DMS153 treated with DMSO at 0.1 percent for 48 hours (cell line): ENCODE measurements around the gene PSMA5.
A peak's percentile ranks its signal among the peaks of the same experiment; 100 is the strongest.
"Not testable (repeated sequence)": the region's sequence is repeated elsewhere in the genome, so short reads cannot be mapped to it uniquely, and the experiment has no call there.

Source experiments
- DNase-seq: peaks from one replicate; lab custom pipeline; 2025; ENCODE audit not compliant: unreplicated experiment; lab: John Stamatoyannopoulos, UW

Gene PSMA5

GRCh38 chr1:109433322-109433721 lies 7.1 kb upstream of the PSMA5 start:
- no peak for DNase-seq

DNA sequence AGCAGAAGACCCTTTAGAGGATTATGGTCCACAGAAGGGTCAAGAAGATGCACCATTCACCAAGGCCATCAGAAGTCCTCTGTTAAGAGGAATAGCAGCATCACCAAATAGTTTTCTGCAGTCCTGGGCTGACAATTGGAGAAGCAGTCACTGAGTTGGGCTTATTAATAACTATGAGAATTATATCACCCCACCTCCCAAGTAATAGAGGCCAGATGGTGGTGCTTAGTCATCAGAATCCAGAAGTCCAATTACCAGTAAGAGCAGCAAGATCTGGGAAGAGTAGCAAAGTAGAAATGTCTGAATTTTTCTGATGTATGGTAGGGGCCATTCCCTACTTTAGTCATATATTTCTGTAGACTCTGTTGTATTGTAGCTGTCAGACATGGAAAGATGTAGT lies 6.1 kb upstream of the PSMA5 start:
- no peak for DNase-seq

DNA sequence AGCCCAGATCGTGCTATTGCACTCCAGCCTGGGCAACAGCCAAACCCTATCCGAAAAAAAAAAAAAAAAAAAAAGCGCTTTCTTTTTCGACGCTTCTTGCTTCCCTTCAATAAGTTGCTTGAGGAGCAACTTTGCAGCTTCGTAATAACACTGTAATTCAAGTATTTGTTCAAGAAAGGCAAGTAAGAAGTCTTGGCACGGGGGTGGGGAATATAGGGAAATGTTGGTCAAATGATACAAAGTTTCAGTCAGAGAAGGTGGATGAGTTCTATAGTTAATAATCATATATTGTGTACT lies 871 bp upstream of the PSMA5 start:
- no peak for DNase-seq

DNA sequence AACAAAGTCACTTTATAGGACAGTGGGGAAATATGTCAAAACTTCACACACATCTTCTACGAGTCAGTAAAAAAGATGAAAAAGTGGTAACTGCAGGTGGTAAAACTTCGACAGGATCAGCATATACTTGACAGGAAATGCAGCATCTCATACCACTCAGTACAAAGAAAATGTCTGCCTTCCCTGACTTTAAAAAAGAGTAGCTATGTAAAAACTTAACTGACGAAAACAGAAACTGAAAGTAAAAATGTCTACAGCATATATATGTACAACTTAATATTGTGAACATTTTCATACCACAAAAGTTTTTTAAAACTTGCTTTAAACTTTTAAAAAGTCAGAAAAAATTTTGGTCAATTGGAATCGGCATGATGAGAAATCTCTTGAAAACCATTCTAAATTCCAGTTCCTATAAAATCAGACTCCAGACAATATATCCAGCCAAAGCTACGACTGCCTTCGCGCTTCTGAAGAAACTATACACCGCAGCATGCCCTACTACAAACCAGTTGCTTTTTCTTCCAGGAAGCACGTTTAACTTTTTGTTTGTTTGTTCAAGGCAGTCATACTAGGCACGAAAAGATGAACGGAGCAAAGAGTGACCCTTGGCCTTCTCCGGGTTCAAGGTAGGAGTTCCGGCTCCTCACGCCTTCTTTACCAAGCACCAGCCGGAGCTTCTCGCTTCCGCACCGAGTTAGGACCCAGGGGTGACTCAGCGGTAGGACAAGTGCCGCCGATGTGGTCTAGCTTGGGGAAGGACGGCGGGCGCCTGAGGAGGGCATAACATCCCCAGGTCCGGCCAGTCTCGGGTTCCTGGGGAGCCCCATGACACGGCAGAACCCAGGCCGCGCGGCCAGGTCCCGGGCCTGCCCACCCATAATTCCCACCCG lies 612 bp downstream of the PSMA5 start:
- no peak for DNase-seq

GRCh38 chr1:109423498-109423897 lies 2.8 kb downstream of the PSMA5 start:
- no peak for DNase-seq

DNA sequence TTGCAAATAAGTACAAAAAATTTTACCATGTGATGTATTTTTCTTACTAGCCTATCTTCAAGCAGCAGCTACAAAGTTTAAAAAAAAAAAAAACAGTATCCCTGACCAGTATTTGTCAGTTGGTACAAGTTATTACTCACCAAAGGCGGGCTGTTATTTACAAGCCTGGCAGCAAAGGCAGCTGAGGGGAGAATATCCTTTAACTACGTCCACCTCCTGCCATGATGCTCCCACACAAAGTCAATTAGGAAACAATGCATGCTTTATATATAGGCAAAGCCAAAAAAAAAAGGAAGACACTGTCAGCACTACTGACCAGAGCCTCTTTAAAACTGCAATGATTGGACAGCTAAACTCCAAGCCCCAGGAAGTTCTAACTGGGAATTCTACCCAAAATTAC lies 13.7 kb downstream of the PSMA5 start:
- DNase-seq, result no peak

DNA sequence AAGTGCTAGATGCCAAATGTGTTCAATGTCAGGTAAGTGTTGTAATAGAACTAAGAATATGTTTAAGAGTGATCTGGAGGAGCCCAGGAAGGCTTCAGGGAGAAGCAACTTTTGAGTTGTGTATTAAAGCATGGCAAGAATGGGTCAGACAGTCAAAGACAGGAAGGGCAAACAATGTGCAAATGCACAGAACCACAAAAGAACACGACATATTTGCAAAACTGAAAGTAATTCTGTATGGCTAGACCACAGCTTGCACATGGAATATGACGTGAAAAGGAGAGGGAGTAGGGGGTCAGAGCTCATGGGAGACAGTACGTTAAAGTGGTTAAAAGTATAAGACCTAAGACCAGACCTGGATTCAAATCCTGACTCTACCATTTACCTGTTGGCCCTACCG lies 21.4 kb downstream of the PSMA5 start:
- DNase-seq, result no peak

GRCh38 chr1:109402025-109402424 lies 24.2 kb downstream of the PSMA5 start:
- no peak for DNase-seq

GRCh38 chr1:109400035-109400655 lies 26.1 kb downstream of the PSMA5 start:
- DNase-seq, result no peak

- peak; percentile 69 for DNase-seq
Observed at GRCh38 chr1:109399326-109399957, 26.8 kb downstream of the PSMA5 start.

DNA sequence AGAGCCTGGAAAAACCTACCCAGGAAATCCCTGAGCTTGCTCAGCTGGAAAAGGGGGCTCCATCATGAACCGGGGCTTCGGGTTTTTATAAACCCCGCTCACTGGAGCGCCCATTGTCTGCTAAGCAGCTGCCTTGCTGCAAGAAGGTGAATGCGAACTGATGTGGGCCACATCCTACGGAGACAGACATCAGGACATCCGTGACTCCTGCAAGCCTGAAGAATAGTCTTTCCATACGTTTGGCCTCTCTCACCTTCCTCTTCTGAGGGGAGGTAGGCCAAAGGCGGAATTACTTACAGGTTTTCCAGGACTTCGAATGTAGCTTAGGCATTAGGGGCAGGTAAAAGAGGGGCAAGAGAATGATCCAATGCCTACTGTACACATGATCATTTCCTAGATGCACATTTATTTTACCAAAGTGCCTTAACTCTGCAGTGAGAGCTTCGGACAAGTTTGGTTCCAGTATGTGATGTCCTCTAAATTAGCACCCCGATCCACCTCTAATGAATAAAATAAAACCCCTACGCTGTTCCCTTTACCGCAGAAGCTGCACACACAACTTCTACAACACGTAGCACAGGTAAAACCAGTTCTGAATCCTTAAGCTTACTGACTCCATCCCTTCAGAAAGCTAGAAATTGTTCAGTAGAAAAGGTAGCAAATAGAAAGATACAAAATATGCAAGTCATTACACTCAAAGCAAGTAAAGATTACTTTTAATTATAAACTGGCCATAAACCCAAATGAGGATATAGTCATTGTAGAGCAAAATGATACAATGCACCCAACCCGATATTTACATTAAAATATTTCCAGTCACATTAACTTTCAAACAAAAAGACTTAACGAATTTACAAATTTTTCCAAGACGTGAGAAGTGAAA lies 27.7 kb downstream of the PSMA5 start:
- peak; percentile 29 for DNase-seq

- DNase-seq, result peak; percentile 90
Observed at GRCh38 chr1:109397581-109398342, 28.5 kb downstream of the PSMA5 start, which contains the start of gene SORT1. Gene SORT1, minus strand, starts transcription at chr1:109397918. Its CDS starts 26 bp downstream, at chr1:109397892.

DNA sequence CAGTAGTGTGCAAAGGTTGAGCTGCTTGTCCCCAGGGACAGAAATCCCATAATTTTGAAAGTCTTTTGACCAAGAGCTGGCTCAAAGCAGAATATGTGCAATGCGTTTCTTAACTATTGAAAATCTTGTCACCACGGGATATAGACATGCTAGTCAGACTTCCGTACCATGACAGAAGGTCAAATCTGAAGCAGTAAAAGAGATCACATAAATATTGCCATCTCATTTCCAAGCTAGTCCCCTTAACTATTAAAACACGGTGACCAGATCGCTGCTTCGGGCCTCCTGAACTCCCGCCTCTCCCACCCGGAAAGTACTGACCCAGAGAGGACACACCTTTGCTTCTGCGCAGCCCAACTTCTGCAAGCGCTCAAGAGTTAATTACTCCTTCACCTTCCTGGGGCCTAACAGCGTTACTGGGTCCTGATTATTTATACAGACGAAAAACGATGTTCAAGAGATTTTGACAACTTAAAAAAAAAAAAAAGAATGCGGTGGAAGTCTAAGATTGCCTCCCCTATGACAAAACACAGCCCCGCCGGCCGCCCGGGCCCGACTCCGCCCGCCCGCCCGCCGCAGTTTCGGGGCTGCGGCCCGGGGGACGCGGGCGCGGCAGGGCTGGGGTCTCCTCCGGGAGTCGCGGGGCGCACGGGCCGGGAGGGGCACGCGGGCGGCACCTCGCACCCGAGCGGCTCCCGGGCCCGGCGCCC lies 29.2 kb downstream of the PSMA5 start:
- no peak for DNase-seq

GRCh38 chr1:109396513-109396839 lies 29.8 kb downstream of the PSMA5 start:
- DNase-seq, result no peak

DNA sequence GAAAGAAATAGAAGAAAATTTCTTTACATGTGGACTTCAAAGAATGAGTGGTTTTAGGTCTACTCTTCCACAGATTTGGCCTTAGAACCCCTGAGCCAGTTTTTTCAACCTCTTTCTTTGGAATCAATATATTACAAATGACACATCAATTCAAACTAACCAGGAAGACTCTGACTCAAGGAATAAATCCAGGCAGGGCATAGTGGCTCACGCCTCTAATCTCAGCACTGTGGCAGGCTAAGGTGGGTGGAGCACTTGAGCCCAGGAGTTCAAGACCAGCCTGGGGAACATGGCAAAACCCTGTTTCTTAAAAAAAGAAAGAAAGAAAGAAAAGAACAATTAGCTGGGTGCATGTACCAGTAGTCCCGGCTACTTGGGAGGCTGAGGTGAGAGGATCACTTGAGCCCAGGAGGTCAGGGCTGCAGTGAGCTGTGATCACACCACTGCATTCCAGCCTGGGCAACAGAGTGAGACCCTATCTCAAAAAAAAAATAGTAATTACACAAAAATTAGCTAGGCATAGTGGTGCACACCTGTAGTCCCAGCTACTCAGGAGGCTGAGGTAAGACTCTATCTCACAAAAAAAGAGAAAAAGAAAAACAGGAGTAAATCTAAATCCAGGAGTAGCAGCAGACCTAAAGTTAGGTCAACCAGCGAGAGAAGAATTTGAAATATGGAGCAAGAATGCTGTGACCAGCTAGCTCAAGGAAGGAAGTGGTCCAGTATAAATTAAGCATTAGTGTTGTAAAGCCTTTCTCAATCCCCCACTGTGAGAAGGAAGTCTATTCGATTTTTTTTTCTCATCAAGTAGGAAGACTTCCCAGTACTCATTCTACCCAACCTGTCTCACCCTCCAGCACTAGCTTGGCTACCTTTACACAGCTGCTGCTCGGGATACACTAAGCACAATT lies 30.4 kb downstream of the PSMA5 start:
- no peak for DNase-seq

- DNase-seq, result not testable (repeated sequence)
Observed at GRCh38 chr1:109395282-109395599, 31.0 kb downstream of the PSMA5 start.

DNA sequence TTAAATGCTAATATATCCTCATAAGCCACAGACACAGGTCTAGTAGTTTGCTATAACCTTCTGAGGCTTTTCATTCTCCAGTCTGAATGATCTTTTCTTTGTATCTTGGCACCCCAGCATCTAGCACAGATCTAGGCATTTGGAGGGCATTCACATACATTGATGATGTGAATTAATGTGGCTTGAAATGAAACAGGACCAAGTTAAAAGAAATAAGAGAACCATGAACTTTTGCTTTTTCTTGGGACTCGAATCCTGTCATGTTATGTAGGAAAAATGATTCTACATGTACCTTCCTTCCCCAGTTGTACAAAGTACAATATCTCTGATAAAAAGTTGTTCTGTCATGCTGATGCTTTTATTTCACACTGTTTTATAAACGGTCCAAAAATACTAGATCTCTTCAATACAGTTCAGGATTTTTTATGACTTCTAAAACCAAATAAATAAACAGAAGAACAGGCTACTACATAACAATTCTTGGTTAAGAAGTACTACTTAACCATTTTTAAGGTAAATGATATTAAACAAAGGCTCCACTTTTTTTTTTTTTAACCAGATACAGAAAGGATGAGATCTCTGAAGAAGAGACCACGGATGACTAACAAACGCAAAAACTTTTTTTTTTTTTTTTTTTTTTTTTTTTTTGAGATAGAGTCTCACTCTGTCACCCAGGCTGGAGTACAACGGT lies 31.5 kb downstream of the PSMA5 start:
- DNase-seq, result no peak

GRCh38 chr1:109393617-109394233 lies 32.5 kb downstream of the PSMA5 start:
- DNase-seq, result no peak
